ENCODE results near the gene SPATA45. TPM values are rescaled to one million over a fixed set of nuclear protein-coding genes. Genes with fewer than 3 reads are reported as not detected.

SPATA45 gene
- total RNA-seq, 1 experiment from 2014 or later: 1.1 TPM

DNA sequence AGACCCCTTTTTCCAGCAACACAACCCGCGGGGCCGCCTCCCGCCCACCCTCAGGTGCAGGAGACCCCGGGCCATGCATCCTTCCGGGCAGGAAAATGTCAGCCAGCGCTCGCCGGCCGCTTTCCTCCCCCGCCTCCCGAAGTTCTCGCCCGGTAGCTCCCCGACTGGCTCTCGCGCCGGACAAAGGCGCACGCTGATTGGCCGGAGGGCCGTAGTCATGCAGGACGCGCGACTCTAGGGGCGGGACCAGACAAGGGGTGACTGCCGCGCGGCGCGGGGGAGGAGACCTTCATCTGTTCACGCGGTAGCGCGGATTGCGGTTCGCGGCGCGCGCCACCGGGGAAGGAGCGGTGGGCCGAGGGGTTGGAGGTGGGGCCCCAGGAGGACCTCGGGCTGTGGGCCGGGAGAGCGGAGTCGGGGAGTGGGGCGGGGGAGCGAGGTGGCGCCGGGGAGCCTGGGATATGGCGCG lies 10.6 kb upstream of the SPATA45 start, which contains the start of gene FLVCR1:
FLVCR1 (plus strand) TSS at position 284 of the 469 bp plus-strand sequence; CDS start at position 462, 178 bp downstream.
- peak; percentile 98 for DNase-seq (ENCODE audit: low spot score)
- CTCF ChIA-PET: interaction anchor here (0.6 to 1.0 kb wide), 2 partner anchors 140 to 193 kb away, joined by 6 to 7 read pairs; no protein-coding TSS in a partner anchor
- Histone ChIP-seq H3K9me3 (ENCODE audit: low read depth, low read length, poor library complexity, severe bottlenecking) (no peaks in the 10 kb centered on the region), H3K27ac (ENCODE audit: low read depth, low read length, poor library complexity, severe bottlenecking) (peak within 1 kb of the TSS; percentile 89), H3K4me1 (ENCODE audit: insufficient read depth, low read length, poor library complexity, severe bottlenecking) (peaks cover 8% of the 10 kb centered on the region), H3K4me3 (ENCODE audit: low read depth, low read length, poor library complexity, severe bottlenecking) (peak within 1 kb of the TSS; percentile 85), H3K36me3 (ENCODE audit: insufficient read depth, low read length, poor library complexity, severe bottlenecking) (peaks cover 9% of the 10 kb centered on the region), H3K27me3 (replicated peaks; ENCODE audit: insufficient read depth, low read depth, low read length, poor library complexity) (no peaks in the 10 kb centered on the region)
- no peak for TF ChIP-seq EZH2 (IDR thresholded peaks at IDR 0.05; ENCODE audit: borderline replicate concordance, low read depth, low read length, poor library complexity, severe bottlenecking)
- no TSS peak for BruUV-seq (replicated peaks)
- intact Hi-C loops (cut with micrococcal nuclease; ENCODE audit: unreplicated experiment): loop anchor here (5.0 kb wide), 1 partner anchor 66 kb away; the partner anchor contains the start of genes NSL1 and TATDN3
- POLR2A ChIA-PET (ENCODE audit: low non-redundant PET): no interaction called here

DNA sequence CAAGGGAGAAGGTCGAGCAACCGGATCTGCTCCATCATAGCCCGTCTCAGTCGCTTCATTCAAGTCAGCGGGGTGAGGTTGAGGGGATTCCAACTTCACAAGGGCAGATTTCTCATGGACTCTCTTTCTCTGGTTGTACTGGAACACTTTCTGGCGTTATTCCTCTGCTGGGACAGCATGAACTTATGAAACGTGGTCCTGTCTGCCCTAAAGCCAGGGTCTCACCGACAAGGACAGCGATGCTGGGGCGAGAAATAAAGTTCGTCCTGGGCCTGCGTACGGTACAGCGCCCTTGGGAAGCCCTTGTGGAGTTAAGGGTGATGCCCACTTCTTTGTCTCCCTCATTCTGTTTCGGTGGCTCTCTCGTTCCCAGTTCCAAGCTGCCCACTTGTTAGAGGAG lies 9.3 kb upstream of the SPATA45 start:
- CTCF ChIA-PET: no interaction called here
- H3K9me3 ChIP-seq (ENCODE audit: low read depth, low read length, poor library complexity, severe bottlenecking): no peaks in the 10 kb centered on the region
- TF ChIP-seq EZH2 (IDR thresholded peaks at IDR 0.05; ENCODE audit: borderline replicate concordance, low read depth, low read length, poor library complexity, severe bottlenecking): no peak
- TF ChIP-seq, protein P1, sequence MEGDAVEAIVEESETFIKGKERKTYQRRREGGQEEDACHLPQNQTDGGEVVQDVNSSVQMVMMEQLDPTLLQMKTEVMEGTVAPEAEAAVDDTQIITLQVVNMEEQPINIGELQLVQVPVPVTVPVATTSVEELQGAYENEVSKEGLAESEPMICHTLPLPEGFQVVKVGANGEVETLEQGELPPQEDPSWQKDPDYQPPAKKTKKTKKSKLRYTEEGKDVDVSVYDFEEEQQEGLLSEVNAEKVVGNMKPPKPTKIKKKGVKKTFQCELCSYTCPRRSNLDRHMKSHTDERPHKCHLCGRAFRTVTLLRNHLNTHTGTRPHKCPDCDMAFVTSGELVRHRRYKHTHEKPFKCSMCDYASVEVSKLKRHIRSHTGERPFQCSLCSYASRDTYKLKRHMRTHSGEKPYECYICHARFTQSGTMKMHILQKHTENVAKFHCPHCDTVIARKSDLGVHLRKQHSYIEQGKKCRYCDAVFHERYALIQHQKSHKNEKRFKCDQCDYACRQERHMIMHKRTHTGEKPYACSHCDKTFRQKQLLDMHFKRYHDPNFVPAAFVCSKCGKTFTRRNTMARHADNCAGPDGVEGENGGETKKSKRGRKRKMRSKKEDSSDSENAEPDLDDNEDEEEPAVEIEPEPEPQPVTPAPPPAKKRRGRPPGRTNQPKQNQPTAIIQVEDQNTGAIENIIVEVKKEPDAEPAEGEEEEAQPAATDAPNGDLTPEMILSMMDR (conservative IDR thresholded peaks at IDR 0.05; ENCODE audit: low read depth, low read length): no peak
- H3K4me1 ChIP-seq (ENCODE audit: insufficient read depth, low read length, poor library complexity, severe bottlenecking): peaks cover 8% of the 10 kb centered on the region
- H3K27ac ChIP-seq (ENCODE audit: low read depth, low read length, poor library complexity, severe bottlenecking): no peak overlapping the region
- intact Hi-C loops (cut with micrococcal nuclease; ENCODE audit: unreplicated experiment): loop anchor here (5.0 kb wide), 1 partner anchor 64 kb away; the partner anchor contains the start of genes NSL1 and TATDN3
- POLR2A ChIA-PET (ENCODE audit: low non-redundant PET): no interaction called here
- BruUV-seq (replicated peaks): TSS peak; percentile 63
- DNase-seq (ENCODE audit: low spot score): no peak
- no peaks in the 10 kb centered on the region for H3K27me3 ChIP-seq (replicated peaks; ENCODE audit: insufficient read depth, low read depth, low read length, poor library complexity)
- H3K4me3 ChIP-seq (ENCODE audit: low read depth, low read length, poor library complexity, severe bottlenecking): peak overlapping the region; percentile 85
- no peaks in the 10 kb centered on the region for H3K36me3 ChIP-seq (ENCODE audit: insufficient read depth, low read length, poor library complexity, severe bottlenecking)

DNA sequence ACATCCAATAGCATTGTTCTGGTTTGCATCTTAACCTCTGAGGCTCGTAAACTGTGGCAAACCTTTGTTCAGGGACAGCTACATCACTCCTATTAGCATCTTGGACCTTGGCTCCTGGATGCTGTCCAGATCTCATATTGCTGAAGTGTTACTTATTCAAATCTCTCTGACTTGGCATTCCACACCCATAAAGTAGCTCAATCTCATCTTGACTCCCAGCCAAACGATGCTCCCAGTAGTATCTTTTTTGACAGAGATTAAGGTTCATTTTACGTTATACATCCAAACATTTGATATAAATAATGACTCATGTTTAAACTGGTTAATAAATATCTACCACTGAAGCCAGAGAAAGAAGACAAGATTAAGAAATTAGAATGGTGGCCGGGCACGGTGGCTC lies 6.2 kb upstream of the SPATA45 start:
- POLR2A ChIA-PET (ENCODE audit: low non-redundant PET): no interaction called here
- Histone ChIP-seq H3K27ac (ENCODE audit: low read depth, low read length, poor library complexity, severe bottlenecking) (no peak overlapping the region), H3K36me3 (ENCODE audit: insufficient read depth, low read length, poor library complexity, severe bottlenecking) (no peaks in the 10 kb centered on the region), H3K27me3 (replicated peaks; ENCODE audit: insufficient read depth, low read depth, low read length, poor library complexity) (no peaks in the 10 kb centered on the region), H3K4me1 (ENCODE audit: insufficient read depth, low read length, poor library complexity, severe bottlenecking) (no peaks in the 10 kb centered on the region), H3K9me3 (ENCODE audit: low read depth, low read length, poor library complexity, severe bottlenecking) (no peaks in the 10 kb centered on the region), H3K4me3 (ENCODE audit: low read depth, low read length, poor library complexity, severe bottlenecking) (no peak overlapping the region)
- no peak for TF ChIP-seq EZH2 (IDR thresholded peaks at IDR 0.05; ENCODE audit: borderline replicate concordance, low read depth, low read length, poor library complexity, severe bottlenecking)
- TF ChIP-seq, protein P1 (conservative IDR thresholded peaks at IDR 0.05; ENCODE audit: low read depth, low read length): no peak
- CTCF ChIA-PET: interaction anchor here (0.5 kb wide), 1 partner anchor 61 kb away, joined by 3 read pairs; no protein-coding TSS in a partner anchor
- no peak for DNase-seq (ENCODE audit: low spot score)
- intact Hi-C loops (cut with micrococcal nuclease; ENCODE audit: unreplicated experiment): no loop called here
- no TSS peak for BruUV-seq (replicated peaks)

All from A673 (cell line).